WTC11 (cell line): ENCODE measurements around the gene C12orf50. TPM values are rescaled to one million over a fixed set of nuclear protein-coding genes. Genes with fewer than 3 reads are reported as not detected.

Source experiments
- ATAC-seq: fragments of 200-7000 bp; cut with Tn5 transposase; 2 replicates; pipeline ENCODE4 v1.10.0; 2021; ENCODE audit warnings: mild to moderate bottlenecking, moderate library complexity
- CTCF ChIA-PET: fragments of 300-600 bp; sonication (Branson Sonifier 250); formaldehyde crosslinking; loops from one replicate; lab custom pipeline; 2021; ENCODE audit warnings: antibody characterized with exemption; lab: Charles Lee
- POLR2A ChIA-PET: fragments of 350-600 bp; sonication (Branson Sonifier 250); formaldehyde crosslinking; loops from one replicate; lab custom pipeline; 2021; ENCODE audit warnings: antibody characterized with exemption; lab: Charles Lee
- DNase-seq: peaks from one replicate; pipeline ENCODE4 v3.0.0; 2021; ENCODE audit warnings: low spot score
- H3K27ac Mint-ChIP-seq: 2 replicates; pipeline ENCODE4 v1.8.0; 2021; ENCODE audit warnings: mixed read lengths
- H3K27me3 Mint-ChIP-seq: 2 replicates; pipeline ENCODE4 v1.8.0; 2021; ENCODE audit warnings: low read depth, mild to moderate bottlenecking, moderate library complexity, mixed read lengths
- H3K36me3 Mint-ChIP-seq: 2 replicates; pipeline ENCODE4 v1.8.0; 2021; ENCODE audit warnings: mixed read lengths
- H3K4me1 Mint-ChIP-seq: 2 replicates; pipeline ENCODE4 v1.8.0; 2022; ENCODE audit warnings: mixed read lengths
- H3K4me3 Mint-ChIP-seq: 2 replicates; pipeline ENCODE4 v1.8.0; 2021; ENCODE audit warnings: mild to moderate bottlenecking, moderate library complexity, mixed read lengths
- H3K9me3 Mint-ChIP-seq: 2 replicates; pipeline ENCODE4 v1.8.0; 2021; ENCODE audit warnings: mixed read lengths
- CREB1 ChIP-seq: sonication (generic); formaldehyde crosslinking; IDR thresholded peaks from 2 replicates; pipeline ENCODE4 v1.8.0; 2023; ENCODE audit warnings: mild to moderate bottlenecking, missing genetic modification reagents
- E2F4 ChIP-seq: sonication (generic); formaldehyde crosslinking; IDR thresholded peaks from 2 replicates; pipeline ENCODE4 v1.8.1; 2022; ENCODE audit warnings: low read depth, mild to moderate bottlenecking, moderate library complexity, missing genetic modification reagents, borderline replicate concordance
- ELF4 ChIP-seq: sonication (generic); formaldehyde crosslinking; IDR thresholded peaks from 2 replicates; pipeline ENCODE4 v1.8.1; 2022; ENCODE audit warnings: low read depth, mild to moderate bottlenecking, moderate library complexity, missing genetic modification reagents
- ERG ChIP-seq: fragments of 250-450 bp; sonication (Bioruptor Pico); IDR thresholded peaks from 2 replicates; pipeline ENCODE4 v1.8.0; 2021; ENCODE audit warnings: mild to moderate bottlenecking
- FOXK1 ChIP-seq: sonication (generic); formaldehyde crosslinking; IDR thresholded peaks from 2 replicates; pipeline ENCODE4 v1.8.0; 2022; ENCODE audit warnings: mild to moderate bottlenecking, moderate library complexity, missing genetic modification reagents
- GABPB1 ChIP-seq: sonication (generic); formaldehyde crosslinking; IDR thresholded peaks from 2 replicates; pipeline ENCODE4 v1.8.1; 2023; ENCODE audit warnings: mild to moderate bottlenecking, missing genetic modification reagents
- IRF2 ChIP-seq: sonication (generic); formaldehyde crosslinking; IDR thresholded peaks from 2 replicates; pipeline ENCODE4 v1.8.0; 2022; ENCODE audit warnings: low read depth, missing genetic modification reagents, borderline replicate concordance
- JAZF1 ChIP-seq: fragments of 250-450 bp; sonication (Bioruptor Pico); IDR thresholded peaks from 2 replicates; pipeline ENCODE4 v1.9.0; 2021; ENCODE audit warnings: moderate library complexity, mild to moderate bottlenecking, inconsistent platforms
- KAT7 ChIP-seq: sonication (generic); formaldehyde crosslinking; IDR thresholded peaks from 2 replicates; pipeline ENCODE4 v1.8.1; 2023; ENCODE audit warnings: missing genetic modification reagents, mild to moderate bottlenecking, borderline replicate concordance
- NR2C2 ChIP-seq: sonication (generic); formaldehyde crosslinking; IDR thresholded peaks from 2 replicates; pipeline ENCODE4 v1.8.0; 2022; ENCODE audit warnings: mild to moderate bottlenecking, missing genetic modification reagents
- TEAD4 ChIP-seq: sonication (generic); formaldehyde crosslinking; IDR thresholded peaks from 2 replicates; pipeline ENCODE4 v1.8.0; 2022; ENCODE audit warnings: mild to moderate bottlenecking, missing genetic modification reagents
- TP53 ChIP-seq: sonication (generic); formaldehyde crosslinking; IDR thresholded peaks from 2 replicates; pipeline ENCODE4 v1.8.1; 2023; ENCODE audit warnings: mild to moderate bottlenecking, missing genetic modification reagents
- ZBTB21 ChIP-seq: sonication (generic); formaldehyde crosslinking; IDR thresholded peaks from 2 replicates; pipeline ENCODE4 v1.8.1; 2023; ENCODE audit warnings: mild to moderate bottlenecking, missing genetic modification reagents, borderline replicate concordance
- ZNF263 ChIP-seq: sonication (generic); formaldehyde crosslinking; IDR thresholded peaks from 2 replicates; pipeline ENCODE4 v1.8.1; 2022; ENCODE audit warnings: low read depth, mild to moderate bottlenecking, moderate library complexity, missing genetic modification reagents
- ZNF425 ChIP-seq: fragments of 250-450 bp; sonication (Bioruptor Pico); conservative IDR thresholded peaks from 2 replicates; pipeline ENCODE4 v1.9.0; 2021; ENCODE audit warnings: mild to moderate bottlenecking
- ZNF532 ChIP-seq: fragments of 250-450 bp; sonication (Bioruptor Pico); IDR thresholded peaks from 2 replicates; pipeline ENCODE4 v1.9.0; 2021; ENCODE audit warnings: mild to moderate bottlenecking, borderline replicate concordance
- ZNF671 ChIP-seq: fragments of 250-450 bp; sonication (Bioruptor Pico); IDR thresholded peaks from 2 replicates; pipeline ENCODE4 v1.8.0; 2021; ENCODE audit warnings: mild to moderate bottlenecking
- total RNA-seq: library from RNA; stranded (reverse); gene quantifications from 3 replicates; pipeline ENCODE4 v1.2.3, GENCODE V29; 2021

The C12orf50 gene
- total RNA-seq, 1 experiment from 2014 or later, result not detected

GRCh38 chr12:87943762-87944161 lies 85.4 kb downstream of the C12orf50 start:
- no peak overlapping the region for H3K27ac Mint-ChIP-seq
- 0 out of 2 replicates have a peak, but pooled peaks cover 3% of the 10 kb centered on the region for H3K4me1 Mint-ChIP-seq
- peaks cover 64% of the 10 kb centered on the region for H3K27me3 Mint-ChIP-seq
- no peaks in the 10 kb centered on the region for H3K36me3 Mint-ChIP-seq
- ChIA-PET POLR2A (no interaction called here), CTCF (no interaction called here)
- peaks cover 7% of the 10 kb centered on the region for H3K9me3 Mint-ChIP-seq
- DNase-seq (no peak), ATAC-seq (no peak)
- TF ChIP-seq ZNF263 (CRISPR knock-in tag), result no peak
- TF ChIP-seq E2F4 (CRISPR knock-in tag), result no peak
- no peak for TF ChIP-seq GABPB1
- TF ChIP-seq IRF2 (CRISPR knock-in tag), result no peak
- no peak for TF ChIP-seq ZBTB21
- no peak for TF ChIP-seq ZNF532
- TF ChIP-seq TEAD4 (CRISPR knock-in tag), result no peak
- no peak for TF ChIP-seq KAT7
- TF ChIP-seq ELF4 (CRISPR knock-in tag), result no peak
- no peak for TF ChIP-seq NR2C2 (CRISPR knock-in tag)
- TF ChIP-seq ERG (CRISPR knock-in tag), result no peak
- no peak for TF ChIP-seq FOXK1 (CRISPR knock-in tag)
- no peak overlapping the region for H3K4me3 Mint-ChIP-seq

GRCh38 chr12:87943023-87943422 lies 86.2 kb downstream of the C12orf50 start:
- TF ChIP-seq ZNF671 (CRISPR knock-in tag) (no peak), ZNF425 (CRISPR knock-in tag) (no peak), TP53 (CRISPR knock-in tag) (no peak), CREB1 (CRISPR knock-in tag) (no peak), JAZF1 (no peak)
- TF ChIP-seq, all 79 proteins: peak for 0
- Mint-ChIP-seq H3K4me1 (0 out of 2 replicates have a peak, but pooled peaks cover 3% of the 10 kb centered on the region), H3K27ac (no peak overlapping the region), H3K27me3 (peaks cover 72% of the 10 kb centered on the region), H3K4me3 (no peak overlapping the region), H3K9me3 (peaks cover 4% of the 10 kb centered on the region), H3K36me3 (no peaks in the 10 kb centered on the region)
- ChIA-PET POLR2A (no interaction called here), CTCF (no interaction called here)
- no peak for DNase-seq
- no peak for ATAC-seq
